GM21360 (cell line): ENCODE data around the gene DACH1.
"Not testable (repeated sequence)": the region's sequence is repeated elsewhere in the genome, so short reads cannot be mapped to it uniquely, and the experiment has no call there.

Experiments
- ATAC-seq: cut with Tn5 transposase; IDR thresholded peaks from one replicate; pipeline ENCODE4 v1.9.1; 2021; ENCODE audit warnings: mild to moderate bottlenecking, moderate library complexity; ENCODE audit not compliant: unreplicated experiment

The DACH1 gene

GRCh38 chr13:71867131-71867814, at the start of gene DACH1:
Gene DACH1 (minus strand): TSS chr13:71867204.
- peak; percentile 62 for ATAC-seq

GRCh38 chr13:71913717-71914116, 46.7 kb upstream of the DACH1 start:
- ATAC-seq = no peak

GRCh38 chr13:71912524-71912923, 45.5 kb upstream of the DACH1 start:
- no peak for ATAC-seq

- no peak for ATAC-seq
Observed at GRCh38 chr13:71906448-71906847, 39.4 kb upstream of the DACH1 start.

- ATAC-seq = no peak
Observed at GRCh38 chr13:71902676-71903075, 35.7 kb upstream of the DACH1 start.

GRCh38 chr13:71893506-71893905, 26.5 kb upstream of the DACH1 start:
- not testable (repeated sequence) for ATAC-seq

GRCh38 chr13:71886880-71887279, 19.9 kb upstream of the DACH1 start:
- no peak for ATAC-seq

- ATAC-seq = no peak
Observed at GRCh38 chr13:71882120-71882519, 15.1 kb upstream of the DACH1 start.

- ATAC-seq = no peak
Observed at GRCh38 chr13:71880753-71881541, 13.9 kb upstream of the DACH1 start.

GRCh38 chr13:71879808-71880344, 12.9 kb upstream of the DACH1 start:
- no peak for ATAC-seq

GRCh38 chr13:71879129-71879535, 12.1 kb upstream of the DACH1 start:
- ATAC-seq = peak; percentile 87

GRCh38 chr13:71877256-71877653, 10.3 kb upstream of the DACH1 start:
- ATAC-seq = no peak

- ATAC-seq = peak; percentile 35
Observed at GRCh38 chr13:71876648-71877255, 9.7 kb upstream of the DACH1 start.

- ATAC-seq = peak; percentile 41
Observed at GRCh38 chr13:71875823-71876222, 8.8 kb upstream of the DACH1 start.

GRCh38 chr13:71874458-71874857, 7.5 kb upstream of the DACH1 start:
- ATAC-seq = no peak

GRCh38 chr13:71873418-71874247, 6.6 kb upstream of the DACH1 start:
- no peak for ATAC-seq

- no peak for ATAC-seq
Observed at GRCh38 chr13:71871844-71872243, 4.8 kb upstream of the DACH1 start.

- no peak for ATAC-seq
Observed at GRCh38 chr13:71871176-71871754, 4.3 kb upstream of the DACH1 start.

- ATAC-seq = no peak
Observed at GRCh38 chr13:71870100-71870499, 3.1 kb upstream of the DACH1 start.

- no peak for ATAC-seq
Observed at GRCh38 chr13:71869274-71869673, 2.3 kb upstream of the DACH1 start.
